ENCODE data around the gene MTAP.

MTAP gene

DNA sequence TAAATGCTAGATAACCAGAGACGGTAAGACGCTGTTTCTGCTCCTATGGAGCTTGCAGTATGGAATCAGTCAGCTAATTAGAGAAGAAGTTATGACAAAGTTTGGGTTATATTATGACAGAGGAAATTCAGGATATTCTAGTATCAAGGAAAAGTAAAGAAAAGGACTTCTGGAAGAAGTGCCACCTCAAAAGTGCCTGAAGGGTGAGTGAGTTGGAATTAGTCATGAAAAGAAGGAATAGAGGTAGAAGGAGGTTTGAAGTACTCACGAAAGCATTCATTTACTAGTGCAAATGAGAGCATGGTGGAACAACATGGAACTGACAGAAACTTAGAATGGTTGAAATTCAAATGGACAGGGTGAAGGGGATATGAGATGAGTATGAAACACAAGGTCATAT lies 40.4 kb upstream of the MTAP start:
- H3K27ac ChIP-seq: no peak overlapping the region
- H3K27me3 ChIP-seq (ENCODE audit: control insufficient read depth, insufficient read depth, low read length): no peaks in the 10 kb centered on the region
- no peak overlapping the region for H3K4me2 ChIP-seq (ENCODE audit: low read length)
- no peaks in the 10 kb centered on the region for H3K9me3 ChIP-seq (ENCODE audit: control insufficient read depth, low read length)
- TF ChIP-seq, protein P1, sequence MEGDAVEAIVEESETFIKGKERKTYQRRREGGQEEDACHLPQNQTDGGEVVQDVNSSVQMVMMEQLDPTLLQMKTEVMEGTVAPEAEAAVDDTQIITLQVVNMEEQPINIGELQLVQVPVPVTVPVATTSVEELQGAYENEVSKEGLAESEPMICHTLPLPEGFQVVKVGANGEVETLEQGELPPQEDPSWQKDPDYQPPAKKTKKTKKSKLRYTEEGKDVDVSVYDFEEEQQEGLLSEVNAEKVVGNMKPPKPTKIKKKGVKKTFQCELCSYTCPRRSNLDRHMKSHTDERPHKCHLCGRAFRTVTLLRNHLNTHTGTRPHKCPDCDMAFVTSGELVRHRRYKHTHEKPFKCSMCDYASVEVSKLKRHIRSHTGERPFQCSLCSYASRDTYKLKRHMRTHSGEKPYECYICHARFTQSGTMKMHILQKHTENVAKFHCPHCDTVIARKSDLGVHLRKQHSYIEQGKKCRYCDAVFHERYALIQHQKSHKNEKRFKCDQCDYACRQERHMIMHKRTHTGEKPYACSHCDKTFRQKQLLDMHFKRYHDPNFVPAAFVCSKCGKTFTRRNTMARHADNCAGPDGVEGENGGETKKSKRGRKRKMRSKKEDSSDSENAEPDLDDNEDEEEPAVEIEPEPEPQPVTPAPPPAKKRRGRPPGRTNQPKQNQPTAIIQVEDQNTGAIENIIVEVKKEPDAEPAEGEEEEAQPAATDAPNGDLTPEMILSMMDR (IDR thresholded peaks at IDR 0.05): no peak
- no peak overlapping the region for H2AFZ ChIP-seq
- no peak overlapping the region for H3K4me3 ChIP-seq (ENCODE audit: low read depth, low read length)
- H3K4me1 ChIP-seq: no peaks in the 10 kb centered on the region
- H3K79me2 ChIP-seq: no peaks in the 10 kb centered on the region
- no peaks in the 10 kb centered on the region for H3K36me3 ChIP-seq (ENCODE audit: control insufficient read depth, insufficient read depth, low read length)
- no peak overlapping the region for H3K9ac ChIP-seq

DNA sequence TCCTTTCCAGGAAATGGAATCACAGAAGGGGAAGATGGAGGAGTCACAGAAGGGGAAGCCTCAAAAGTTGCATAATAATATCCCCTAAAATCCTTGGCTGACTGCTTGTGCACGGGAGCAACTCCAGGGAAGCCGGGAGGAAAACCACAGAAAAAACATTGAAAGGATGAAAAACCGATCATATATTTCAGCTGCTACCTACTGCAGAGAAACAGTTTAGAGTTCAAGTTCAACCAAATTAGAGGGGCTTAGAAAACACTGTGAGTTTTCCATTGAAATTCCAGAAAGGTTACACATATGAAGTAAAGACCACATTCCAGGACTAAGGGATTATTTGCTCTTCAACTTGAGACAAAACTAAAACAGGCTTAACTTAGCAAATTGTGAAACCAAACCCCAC lies 37.6 kb upstream of the MTAP start:
- no peak overlapping the region for H2AFZ ChIP-seq
- no peaks in the 10 kb centered on the region for H3K4me1 ChIP-seq
- no peak overlapping the region for H3K9ac ChIP-seq
- no peak overlapping the region for H3K4me3 ChIP-seq (ENCODE audit: low read depth, low read length)
- no peaks in the 10 kb centered on the region for H3K36me3 ChIP-seq (ENCODE audit: control insufficient read depth, insufficient read depth, low read length)
- H3K27ac ChIP-seq: no peak overlapping the region
- H3K4me2 ChIP-seq (ENCODE audit: low read length): no peak overlapping the region
- H3K27me3 ChIP-seq (ENCODE audit: control insufficient read depth, insufficient read depth, low read length): no peaks in the 10 kb centered on the region
- H3K9me3 ChIP-seq (ENCODE audit: control insufficient read depth, low read length): no peaks in the 10 kb centered on the region
- TF ChIP-seq, protein P1 (IDR thresholded peaks at IDR 0.05): no peak
- no peaks in the 10 kb centered on the region for H3K79me2 ChIP-seq

DNA sequence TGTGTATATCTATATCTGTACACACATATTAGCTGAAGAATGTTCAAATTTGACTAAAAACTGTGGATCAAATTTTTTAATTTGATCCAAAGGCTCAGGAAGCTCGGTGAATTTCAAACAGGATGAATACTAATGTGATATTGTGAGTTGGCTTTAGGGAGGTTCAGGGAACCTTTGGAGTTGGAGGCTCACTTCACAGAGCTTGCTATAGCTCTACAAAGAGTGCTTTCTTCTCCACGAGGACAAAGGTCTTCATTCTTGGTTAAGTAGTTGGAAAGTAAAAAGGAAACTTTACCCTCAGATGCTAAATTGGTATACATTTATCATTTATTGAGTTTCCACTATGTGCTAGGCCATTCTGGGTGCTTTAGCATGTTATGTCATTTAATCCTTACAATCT lies 36.3 kb upstream of the MTAP start:
- no peaks in the 10 kb centered on the region for H3K9me3 ChIP-seq (ENCODE audit: control insufficient read depth, low read length)
- TF ChIP-seq, protein P1 (IDR thresholded peaks at IDR 0.05): no peak
- H3K9ac ChIP-seq: no peak overlapping the region
- no peaks in the 10 kb centered on the region for H3K36me3 ChIP-seq (ENCODE audit: control insufficient read depth, insufficient read depth, low read length)
- no peaks in the 10 kb centered on the region for H3K27me3 ChIP-seq (ENCODE audit: control insufficient read depth, insufficient read depth, low read length)
- H3K79me2 ChIP-seq: no peaks in the 10 kb centered on the region
- H3K27ac ChIP-seq: no peak overlapping the region
- no peaks in the 10 kb centered on the region for H3K4me1 ChIP-seq
- H2AFZ ChIP-seq: no peak overlapping the region
- H3K4me2 ChIP-seq (ENCODE audit: low read length): no peak overlapping the region
- no peak overlapping the region for H3K4me3 ChIP-seq (ENCODE audit: low read depth, low read length)

DNA sequence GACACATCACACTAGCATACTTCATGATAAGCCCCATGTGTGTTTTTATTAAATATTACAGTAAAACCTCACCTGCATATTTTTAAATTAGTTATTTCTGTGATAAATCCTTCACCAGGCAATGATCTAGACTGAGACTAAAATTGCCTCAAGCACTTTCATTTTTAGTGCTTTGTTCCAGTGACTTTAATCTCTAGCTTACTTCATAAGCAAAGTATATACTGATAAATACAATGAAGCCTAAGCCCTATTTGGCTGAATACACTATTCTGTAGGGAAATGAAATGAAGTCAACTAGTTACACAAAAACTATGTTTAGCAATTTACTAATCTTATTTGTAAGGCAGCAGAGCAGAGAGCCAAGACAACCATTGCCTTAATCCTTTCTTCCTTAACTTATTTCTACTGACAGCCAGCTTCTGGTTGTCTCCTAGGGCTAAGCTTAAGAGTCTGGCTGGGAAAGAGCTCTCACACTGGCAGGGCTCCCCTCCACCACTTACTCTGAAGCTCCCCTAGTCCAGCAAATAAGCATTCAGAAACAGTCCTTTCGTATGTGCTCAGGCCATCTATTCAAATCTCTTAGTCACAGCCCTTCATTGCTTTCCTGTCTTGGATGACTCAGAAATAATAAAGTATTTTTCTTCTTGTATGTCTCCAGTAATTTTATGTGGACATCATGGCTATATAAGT lies 31.4 kb upstream of the MTAP start:
- TF ChIP-seq, protein P1 (IDR thresholded peaks at IDR 0.05): no peak
- H3K4me1 ChIP-seq: no peaks in the 10 kb centered on the region
- H3K9ac ChIP-seq: no peak overlapping the region
- H3K4me3 ChIP-seq (ENCODE audit: low read depth, low read length): no peak overlapping the region
- H3K36me3 ChIP-seq (ENCODE audit: control insufficient read depth, insufficient read depth, low read length): no peaks in the 10 kb centered on the region
- H3K27me3 ChIP-seq (ENCODE audit: control insufficient read depth, insufficient read depth, low read length): no peaks in the 10 kb centered on the region
- H3K4me2 ChIP-seq (ENCODE audit: low read length): no peak overlapping the region
- H3K27ac ChIP-seq: no peak overlapping the region
- H3K79me2 ChIP-seq: no peaks in the 10 kb centered on the region
- H2AFZ ChIP-seq: no peak overlapping the region
- no peaks in the 10 kb centered on the region for H3K9me3 ChIP-seq (ENCODE audit: control insufficient read depth, low read length)

DNA sequence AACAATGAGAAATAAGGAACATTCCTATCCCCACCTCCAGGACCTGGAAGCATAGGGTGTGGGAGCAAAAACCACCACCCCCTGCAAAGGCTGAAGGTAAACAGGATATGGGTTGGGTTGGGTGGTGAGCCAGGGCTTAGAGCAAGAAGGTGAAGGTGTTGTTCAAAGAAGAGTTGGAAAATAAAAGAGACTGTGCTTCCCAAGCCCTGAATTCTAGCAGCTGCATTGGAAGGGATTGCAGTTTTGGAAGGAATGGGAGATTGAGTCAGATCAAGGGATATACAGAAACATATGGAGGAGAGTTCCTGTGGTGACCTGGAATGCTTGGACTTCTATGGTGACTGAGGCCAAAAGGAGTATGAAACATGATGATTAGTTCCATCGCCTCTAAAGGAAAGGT lies 24.7 kb upstream of the MTAP start:
- H3K27ac ChIP-seq: no peak overlapping the region

More for the DNA sequence above, 24.7 kb upstream of the MTAP start:
- Histone ChIP-seq H3K9me3 (ENCODE audit: control insufficient read depth, low read length) (no peaks in the 10 kb centered on the region), H3K9ac (no peak overlapping the region), H3K4me1 (no peaks in the 10 kb centered on the region), H3K4me2 (ENCODE audit: low read length) (no peak overlapping the region), H3K4me3 (ENCODE audit: low read depth, low read length) (no peak overlapping the region), H3K27me3 (ENCODE audit: control insufficient read depth, insufficient read depth, low read length) (no peaks in the 10 kb centered on the region), H3K36me3 (ENCODE audit: control insufficient read depth, insufficient read depth, low read length) (no peaks in the 10 kb centered on the region), H2AFZ (no peak overlapping the region), H3K79me2 (no peaks in the 10 kb centered on the region)
- TF ChIP-seq, protein P1 (IDR thresholded peaks at IDR 0.05): no peak

Measured in parathyroid adenoma (tissue), 2 donors.